Right cardiac atrium (tissue), 5 donors: Measurements from ENCODE around the gene GDF9. TPM values are rescaled to one million over a fixed set of nuclear protein-coding genes. Genes with fewer than 3 reads are reported as not detected.
A peak's percentile ranks its signal among the peaks of the same experiment; 100 is the strongest.

Experiments used
- ATAC-seq, 2 donors: fragments of 200-7000 bp; cut with Tn5 transposase; one replicate each; pipeline versions ENCODE4 v1.8.0 to v1.9.1; 2020; ENCODE audit warnings: moderate library complexity in 2 of 2, mild to moderate bottlenecking in 1 of 2
- DNase-seq, 3 donors: peaks; one replicate each; pipeline ENCODE4 v3.0.0-alpha.2; 2020
- H3K27ac ChIP-seq: one replicate; pipeline ENCODE4 v1.5.1; 2013; ENCODE audit warnings: mild to moderate bottlenecking, low read length, control low read depth, moderate library complexity
- H3K27me3 ChIP-seq: one replicate; pipeline ENCODE4 v1.6.1; 2013; ENCODE audit not compliant: control insufficient read depth, insufficient read depth
- H3K4me1 ChIP-seq: one replicate; pipeline ENCODE4 v1.6.1; 2013; ENCODE audit warnings: low read length; ENCODE audit not compliant: control insufficient read depth, insufficient read depth
- H3K4me3 ChIP-seq: one replicate; pipeline ENCODE4 v1.5.1; 2013; ENCODE audit warnings: low read length, control low read depth
- H3K9me3 ChIP-seq: one replicate; pipeline ENCODE4 v1.6.1; 2013; ENCODE audit warnings: low read length; ENCODE audit not compliant: control insufficient read depth
- WGBS: extraction: QIAGEN DNeasy Blood & Tissue Kit; methylation state at CpG from one replicate; pipeline ENCODE4 v1.1.7; 2013; 5-methylcytosine and 5-hydroxymethylcytosine counted together
- intact Hi-C, 4 donors: fragments of 100-400 bp; cut with DNase I; formaldehyde crosslinking; loops; one replicate each; pipeline versions ENCODE4 v1.11.0 to v1.14.0; 2022 to 2023
- polyA plus RNA-seq: library from polyadenylated mRNA; stranded (reverse); fragments of 200-250 nt; gene quantifications from one replicate; pipeline ENCODE4 v1.2.3, GENCODE V29; 2013
- total RNA-seq, 4 donors: library from RNA; stranded (reverse); fragmentation: NEBNext Ultra II Directional; extraction: Animal tissue kit (Norgen Biotek cat#: 25700); gene quantifications; one replicate each; pipeline ENCODE4 v1.2.1, GENCODE V29; 2021
- donor health status: healthy with polysubstance abuse.
- donor health status: DM: no; HTN: yes; CAD: no.
- donor health status: DM: no; HTN: no; CAD: no.
- donor health status: DM: no; HTN: yes; CAD: no; lungs with severe emphysema.
- donor health status: DM: yes; HTN: yes; CAD: no.

GDF9 gene
- total and polyA plus RNA-seq, 5 donors = 0.09 to 0.54 (median 0.16) TPM; not detected in 1

DNA sequence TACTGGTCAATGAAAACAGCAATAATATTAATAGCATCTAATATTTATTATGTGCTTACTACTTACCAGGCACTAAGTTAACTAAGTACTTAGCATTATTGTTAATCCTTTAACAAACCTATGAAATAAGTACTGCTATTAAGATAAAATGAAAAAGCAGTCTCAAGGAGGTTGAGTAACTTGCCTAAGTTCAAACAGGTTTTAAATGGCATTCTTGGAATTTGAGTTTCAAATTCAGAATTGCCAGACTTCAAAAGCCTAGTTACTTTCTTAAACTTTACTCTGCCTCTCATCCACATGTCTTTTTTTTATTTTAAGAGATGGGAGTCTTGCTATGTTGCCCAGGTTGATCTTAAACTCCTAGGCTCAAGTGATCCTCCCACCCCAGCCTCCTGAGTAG is 23.2 kb upstream of the GDF9 start:
- no peak for ATAC-seq
- peaks cover under 1% of the 10 kb centered on the region for H3K4me1 ChIP-seq
- DNase-seq = no peak
- H3K27me3 ChIP-seq = no peaks in the 10 kb centered on the region
- no peak overlapping the region for H3K27ac ChIP-seq
- intact Hi-C loops = no loop called here
- H3K4me3 ChIP-seq = no peak overlapping the region
- H3K9me3 ChIP-seq = no peaks in the 10 kb centered on the region

DNA sequence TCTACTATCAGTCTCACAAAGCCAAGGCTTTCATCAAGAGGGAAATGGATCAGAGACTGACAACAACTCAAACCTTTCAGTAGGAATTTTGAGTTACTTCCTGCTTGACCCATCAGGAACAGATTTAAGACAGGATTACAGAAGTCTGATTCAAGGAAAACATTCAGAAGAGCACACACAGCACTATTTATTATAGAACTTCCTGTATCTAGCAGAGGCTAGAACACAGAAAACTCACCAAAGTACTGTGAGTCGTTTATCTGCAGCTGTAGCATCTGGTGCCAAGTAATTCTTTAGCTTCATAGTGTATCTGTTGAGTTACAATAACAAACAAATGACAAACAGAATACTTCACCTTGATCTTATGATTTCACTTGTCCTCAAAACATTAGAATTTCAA is 21.0 kb upstream of the GDF9 start:
- intact Hi-C loops = no loop called here
- WGBS = 30% methylated on average over 1 of the region's 1 CpG
- no peaks in the 10 kb centered on the region for H3K4me1 ChIP-seq
- H3K9me3 ChIP-seq = no peaks in the 10 kb centered on the region
- no peak for DNase-seq
- H3K27me3 ChIP-seq = no peaks in the 10 kb centered on the region
- no peak overlapping the region for H3K27ac ChIP-seq
- ATAC-seq = no peak
- no peak overlapping the region for H3K4me3 ChIP-seq

DNA sequence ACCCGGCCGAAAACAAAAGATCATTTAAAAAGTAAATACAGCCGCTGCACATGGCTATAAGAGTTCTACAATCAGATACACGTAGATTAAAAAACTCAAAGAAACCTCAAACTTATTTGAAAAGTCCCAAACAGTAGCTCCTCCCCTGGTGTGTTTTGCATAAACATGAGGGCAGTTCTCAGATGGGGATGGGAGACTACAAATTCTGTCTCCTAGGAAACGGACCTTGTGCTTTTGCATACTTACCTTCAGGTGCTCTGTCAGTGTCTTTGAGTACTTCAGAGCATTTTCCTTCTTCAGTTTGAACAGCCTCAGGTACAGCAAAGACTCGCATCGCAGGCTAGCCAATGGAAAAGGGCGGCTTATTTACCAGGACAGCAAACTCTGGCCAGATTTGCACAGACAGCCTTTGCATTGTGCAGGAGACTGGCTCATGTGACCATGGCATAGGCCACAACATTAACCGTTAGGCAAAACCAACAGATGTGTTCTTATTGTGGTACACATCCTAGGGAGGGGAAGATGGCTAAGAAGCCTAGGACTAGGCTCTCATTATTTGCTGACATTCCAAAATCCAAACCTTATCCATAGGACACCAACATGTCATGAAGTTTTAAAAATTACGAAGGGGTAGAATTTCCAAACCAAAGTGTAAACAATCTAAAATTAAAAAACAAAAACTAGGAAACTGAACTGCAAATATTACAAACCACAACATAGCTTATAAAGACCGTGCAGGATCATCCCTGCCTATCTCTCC is 20.0 kb upstream of the GDF9 start:
- intact Hi-C loops = no loop called here
- ATAC-seq = no peak
- no peaks in the 10 kb centered on the region for H3K4me1 ChIP-seq

DNA sequence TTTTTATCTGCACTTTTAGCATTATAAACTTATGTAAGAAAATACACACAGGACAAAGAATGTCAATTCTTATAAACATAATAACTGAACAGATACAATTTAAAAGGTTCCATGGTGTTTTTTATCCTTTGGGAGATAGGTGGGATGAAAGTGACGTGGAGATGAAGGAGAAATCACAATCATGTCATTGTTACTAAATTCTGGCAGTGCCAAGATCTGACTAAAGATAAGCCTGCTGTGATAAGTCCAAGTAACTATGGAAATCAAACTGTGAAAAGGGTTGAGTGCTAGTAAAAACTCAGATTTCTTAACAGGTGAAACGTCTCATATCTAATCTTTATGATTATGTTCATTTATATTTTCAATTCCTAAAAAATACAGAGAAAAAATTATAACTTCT is 18.3 kb upstream of the GDF9 start:
- WGBS = 71% methylated on average over 2 of the region's 2 CpGs
- no peaks in the 10 kb centered on the region for H3K27me3 ChIP-seq
- no peak overlapping the region for H3K27ac ChIP-seq
- DNase-seq (no peak), ATAC-seq (no peak)
- H3K4me3 ChIP-seq = no peak overlapping the region
- intact Hi-C loops = loop anchor here in 1 of 4 donors (5.0 kb wide), 1 partner anchor 52 kb away; the partner anchor contains the start of gene SHROOM1
- H3K4me1 ChIP-seq = no peaks in the 10 kb centered on the region
- H3K9me3 ChIP-seq = no peaks in the 10 kb centered on the region

More for the DNA sequence above, 20.0 kb upstream of the GDF9 start:
- no peak for DNase-seq
- Histone ChIP-seq H3K4me3 (no peak overlapping the region), H3K27me3 (no peaks in the 10 kb centered on the region), H3K9me3 (no peaks in the 10 kb centered on the region), H3K27ac (no peak overlapping the region)
- WGBS = 92% methylated on average over 11 of the region's 11 CpGs

DNA sequence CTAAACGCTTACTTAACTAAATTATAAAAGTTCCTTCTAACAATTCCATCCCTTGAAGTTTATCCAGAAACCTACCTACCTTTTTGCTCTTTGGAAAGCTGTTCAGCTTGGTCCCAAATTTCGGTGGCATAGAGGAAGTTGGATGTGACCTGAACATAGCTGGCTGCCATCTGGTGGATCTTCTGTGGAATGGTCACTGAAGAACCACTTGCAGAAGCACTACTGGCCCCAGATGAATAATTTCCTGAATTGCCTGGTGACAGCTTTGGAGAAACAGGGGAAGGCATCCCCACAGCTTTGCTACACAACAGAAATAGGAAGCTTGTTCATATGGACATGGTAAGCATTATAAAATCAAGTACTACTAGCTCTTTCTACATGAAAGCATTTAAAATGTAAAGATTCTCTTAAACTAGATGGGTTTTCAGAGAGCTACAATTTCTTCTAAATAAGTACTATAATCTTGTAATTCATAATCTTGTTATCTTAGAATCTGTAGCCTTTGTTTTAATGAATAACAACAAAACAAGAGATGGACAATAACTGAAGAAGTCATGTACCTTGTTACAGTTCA is 17.1 kb upstream of the GDF9 start:
- H3K4me1 ChIP-seq = no peaks in the 10 kb centered on the region
- DNase-seq (peak in 2 of 3 donors; percentile 34 to 48), ATAC-seq (peak; percentile 78 to 86)
- 33% methylated on average over 2 of the region's 2 CpGs for WGBS
- intact Hi-C loops = loop anchor here in 1 of 4 donors (5.0 kb wide), 1 partner anchor 51 kb away; the partner anchor contains the start of gene SHROOM1
- no peak overlapping the region for H3K4me3 ChIP-seq
- H3K9me3 ChIP-seq = no peaks in the 10 kb centered on the region
- H3K27ac ChIP-seq = no peak overlapping the region
- no peaks in the 10 kb centered on the region for H3K27me3 ChIP-seq

DNA sequence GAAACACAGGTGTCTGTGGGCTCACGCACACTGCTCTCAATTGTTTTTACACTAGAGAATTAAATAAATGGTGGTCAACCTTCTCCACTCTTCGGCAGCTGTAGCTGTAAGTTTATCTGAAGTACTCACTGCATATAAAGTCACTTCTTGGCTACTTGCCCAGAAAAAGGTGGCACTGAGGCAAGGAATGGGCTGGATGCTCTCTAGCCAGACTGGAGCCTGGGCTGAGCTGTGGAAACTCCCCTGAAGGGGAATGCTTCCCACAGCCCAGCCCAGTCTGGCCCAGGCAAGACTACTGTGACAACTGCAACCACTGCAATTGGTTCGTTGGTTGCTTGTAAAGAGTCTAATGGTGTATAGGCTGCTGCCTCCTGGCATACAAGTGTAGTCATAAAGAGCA is 11.7 kb upstream of the GDF9 start:
- peak overlapping the region; percentile 76 for H3K27ac ChIP-seq
- peaks cover 5% of the 10 kb centered on the region for H3K4me1 ChIP-seq
- no peaks in the 10 kb centered on the region for H3K27me3 ChIP-seq
- ATAC-seq = peak; percentile 61 to 77
- no peaks in the 10 kb centered on the region for H3K9me3 ChIP-seq
- no peak overlapping the region for H3K4me3 ChIP-seq
- intact Hi-C loops = no loop called here
- WGBS = 53% methylated on average over 3 of the region's 3 CpGs
- peak in 1 of 3 donors; percentile 45 for DNase-seq

DNA sequence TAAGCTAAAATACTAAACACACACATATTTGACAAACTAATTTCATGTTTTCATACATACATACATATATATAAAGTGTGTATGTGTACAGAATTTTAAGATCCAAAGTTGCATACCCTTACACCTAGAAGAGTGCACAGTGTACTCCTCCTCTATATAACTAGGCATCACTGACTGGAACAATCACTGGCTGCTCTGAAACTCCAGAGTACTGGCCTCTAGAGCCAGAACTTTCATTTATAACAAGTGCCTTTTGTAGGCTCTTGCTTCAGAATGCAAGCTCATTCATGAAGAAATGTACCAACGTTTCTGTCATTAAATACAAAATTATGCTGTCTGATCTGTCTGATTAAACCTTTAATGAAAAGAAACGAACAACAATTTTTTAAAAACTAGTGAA is 11.2 kb upstream of the GDF9 start:
- 64% methylated on average over 2 of the region's 2 CpGs for WGBS
- ATAC-seq (peak in 1 of 2 donors; percentile 32), DNase-seq (no peak)
- Histone ChIP-seq H3K27ac (peak overlapping the region; percentile 76), H3K4me3 (no peak overlapping the region), H3K9me3 (no peaks in the 10 kb centered on the region), H3K27me3 (no peaks in the 10 kb centered on the region), H3K4me1 (peaks cover 5% of the 10 kb centered on the region)
- intact Hi-C loops = no loop called here

DNA sequence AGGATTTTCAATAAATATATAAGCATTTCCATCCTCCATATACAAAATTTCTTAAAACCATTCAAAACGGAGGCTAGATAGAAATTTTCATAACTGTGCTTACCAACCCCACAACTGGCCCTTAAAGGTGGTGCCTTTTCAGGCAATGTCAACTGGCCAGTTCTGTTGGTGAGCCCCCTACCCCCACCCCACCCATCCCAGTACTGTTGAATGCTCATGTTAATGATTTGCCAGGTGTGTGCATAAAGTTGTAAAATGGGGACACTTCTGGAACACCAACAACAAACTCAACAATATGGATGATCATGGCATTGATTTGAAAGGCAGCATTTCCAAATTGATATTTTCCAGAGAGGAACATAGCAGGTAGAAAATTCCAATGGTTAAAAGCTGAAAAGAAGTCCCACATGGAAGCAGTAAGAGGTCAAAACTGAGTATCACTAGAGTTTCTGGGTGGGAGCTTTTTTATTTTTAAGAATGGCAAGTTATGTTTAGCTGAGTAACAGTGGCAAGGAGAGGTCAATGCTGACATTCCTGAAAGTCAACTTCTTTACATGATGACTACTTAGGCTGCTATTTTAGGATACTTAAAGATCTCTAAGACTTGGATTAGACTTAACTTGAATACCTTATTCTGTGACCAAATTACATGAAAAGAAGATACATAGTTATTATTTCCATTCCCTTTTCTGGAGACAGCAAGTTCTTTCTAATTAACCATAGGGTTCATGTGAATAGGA is 9.9 kb upstream of the GDF9 start:
- Histone ChIP-seq H3K27me3 (no peaks in the 10 kb centered on the region), H3K27ac (no peak overlapping the region), H3K4me3 (no peak overlapping the region), H3K4me1 (peaks cover 5% of the 10 kb centered on the region), H3K9me3 (no peaks in the 10 kb centered on the region)
- DNase-seq = no peak
- WGBS = 90% methylated on average over 1 of the region's 1 CpG
- intact Hi-C loops = no loop called here
- no peak for ATAC-seq

DNA sequence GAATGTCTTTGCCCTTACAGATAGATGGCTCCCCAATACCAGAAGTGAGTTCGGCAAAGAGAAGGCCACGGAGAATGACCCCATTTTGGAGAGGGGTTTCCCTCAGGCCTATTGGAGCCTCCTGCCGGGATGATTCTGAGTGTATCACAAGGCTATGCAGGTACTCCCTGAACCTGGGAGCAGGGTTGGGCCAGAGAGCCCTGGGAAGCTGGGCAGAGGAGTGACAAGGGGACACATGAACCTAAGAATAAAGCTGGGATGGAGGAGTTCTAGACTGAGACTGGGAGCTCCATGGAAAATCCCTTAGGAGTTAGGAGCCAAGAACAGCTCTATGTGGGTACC is 7.6 kb upstream of the GDF9 start:
- intact Hi-C loops = no loop called here
- no peak overlapping the region for H3K4me3 ChIP-seq
- WGBS = 89% methylated on average over 3 of the region's 3 CpGs
- peak overlapping the region; percentile 69 for H3K27ac ChIP-seq
- no peaks in the 10 kb centered on the region for H3K27me3 ChIP-seq
- ATAC-seq (peak in 1 of 2 donors; percentile 16), DNase-seq (no peak)
- H3K4me1 ChIP-seq = peaks cover 5% of the 10 kb centered on the region
- no peaks in the 10 kb centered on the region for H3K9me3 ChIP-seq

DNA sequence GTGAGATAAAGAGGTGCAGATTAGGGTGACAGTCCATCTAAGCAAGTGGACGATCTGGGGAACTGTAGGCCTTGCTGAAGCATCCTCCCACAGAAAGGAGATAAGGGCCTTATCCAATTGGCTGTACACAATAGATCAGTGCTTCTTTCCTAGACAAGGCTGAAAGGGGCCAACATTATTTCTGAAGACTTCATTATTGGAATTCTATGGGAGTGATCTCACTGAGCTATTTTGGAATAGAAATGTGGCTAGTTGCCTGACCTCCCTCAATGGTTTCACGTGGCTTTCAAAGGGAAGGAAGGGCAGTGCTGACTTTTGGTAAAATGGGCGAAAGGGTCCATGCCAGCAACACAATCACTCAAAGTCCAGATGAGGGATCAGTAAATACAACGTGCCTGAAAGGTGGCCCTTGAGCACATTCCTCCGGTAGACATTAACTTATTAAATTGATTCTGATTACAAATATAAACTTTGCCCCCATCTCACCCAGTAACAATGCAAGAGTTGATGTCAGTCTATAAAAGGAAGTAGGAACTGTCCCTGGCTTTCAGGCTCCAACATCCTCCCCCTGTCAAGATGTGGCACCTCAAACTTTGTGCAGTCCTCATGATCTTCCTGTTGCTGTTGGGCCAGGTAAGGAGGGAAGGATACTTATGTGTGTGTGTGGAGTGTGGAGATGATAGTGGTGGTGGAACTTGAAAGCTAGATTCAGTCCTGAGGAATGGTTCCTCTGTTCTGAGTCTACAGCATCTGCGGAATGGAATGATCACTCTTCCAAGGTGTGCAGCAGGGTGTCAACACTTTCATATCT is 7.1 kb upstream of the GDF9 start, which contains the start of gene LEAP2:
TSS of gene LEAP2 (plus strand) at position 550 of the 811 bp plus-strand sequence. CDS start at position 577, 27 bp downstream.
- 54% methylated on average over 6 of the region's 6 CpGs for WGBS
- Histone ChIP-seq H3K27me3 (no peaks in the 10 kb centered on the region), H3K9me3 (no peaks in the 10 kb centered on the region), H3K4me1 (peaks cover 5% of the 10 kb centered on the region), H3K27ac (peak within 1 kb of the TSS; percentile 69), H3K4me3 (no peak within 1 kb of the TSS)
- intact Hi-C loops = no loop called here
- ATAC-seq (peak; percentile 4 to 19), DNase-seq (no peak)
